HEK293T (cell line): Measurements from ENCODE around the gene EIF4G3.

Experiments used
- BHLHE40 ChIP-seq: fragments of 450-650 bp; IDR thresholded peaks from 2 replicates; pipeline ENCODE4 v1.6.1; 2016; ENCODE audit warnings: mild to moderate bottlenecking, moderate library complexity, borderline replicate concordance
- ELF4 ChIP-seq: fragments of 450-650 bp; IDR thresholded peaks from 2 replicates; pipeline ENCODE4 v1.6.1; 2017; ENCODE audit warnings: antibody characterized with exemption
- FOXK2 ChIP-seq: fragments of 450-650 bp; IDR thresholded peaks from 2 replicates; pipeline ENCODE4 v1.6.1; 2016; ENCODE audit warnings: mild to moderate bottlenecking
- FOXM1 ChIP-seq: fragments of 450-650 bp; IDR thresholded peaks from 2 replicates; pipeline ENCODE4 v1.6.1; 2017; ENCODE audit warnings: mild to moderate bottlenecking, borderline replicate concordance
- L3MBTL2 ChIP-seq: fragments of 450-650 bp; conservative IDR thresholded peaks from 2 replicates; pipeline ENCODE4 v1.6.1; 2016; ENCODE audit warnings: mild to moderate bottlenecking
- PKNOX1 ChIP-seq: fragments of 450-650 bp; IDR thresholded peaks from 2 replicates; pipeline ENCODE4 v1.6.1; 2016
- SP1 ChIP-seq: fragments of 450-650 bp; IDR thresholded peaks from 2 replicates; pipeline ENCODE4 v1.6.1; 2017
- ZNF384 ChIP-seq: fragments of 450-650 bp; IDR thresholded peaks from 2 replicates; pipeline ENCODE4 v1.6.1; 2016

- TF ChIP-seq BHLHE40, result no peak
- no peak for TF ChIP-seq ELF4
- no peak for TF ChIP-seq FOXM1
- no peak for TF ChIP-seq L3MBTL2
- no peak for TF ChIP-seq PKNOX1
- TF ChIP-seq ZNF384, result no peak
- TF ChIP-seq FOXK2, result no peak
- TF ChIP-seq SP1, result no peak
These were observed 362.2 kb downstream of the EIF4G3 start for GRCh38 chr1:20814534-20814871.
